ENCODE results near the gene CDYL2. TPM values are rescaled to one million over a fixed set of nuclear protein-coding genes. Genes with fewer than 3 reads are reported as not detected.
A peak's percentile ranks its signal among the peaks of the same experiment; 100 is the strongest.

The CDYL2 gene
- total RNA-seq, 2 donors from 2014 or later, result 26.3 to 40.3 TPM

- H3K4me1 Mint-ChIP-seq, result peaks cover 20% of the 10 kb centered on the region
- no peaks in the 10 kb centered on the region for H3K36me3 Mint-ChIP-seq (ENCODE audit: low read depth)
- no peak for ATAC-seq (replicated peaks)
- no peak overlapping the region for H3K4me3 Mint-ChIP-seq
- no peaks in the 10 kb centered on the region for H3K27me3 Mint-ChIP-seq
- peaks cover 12% of the 10 kb centered on the region for H3K9me3 Mint-ChIP-seq
- peak overlapping the region; percentile 57 for H3K27ac Mint-ChIP-seq
Observed at GRCh38 chr16:80671281-80671849, 133.0 kb downstream of the CDYL2 start.

DNA sequence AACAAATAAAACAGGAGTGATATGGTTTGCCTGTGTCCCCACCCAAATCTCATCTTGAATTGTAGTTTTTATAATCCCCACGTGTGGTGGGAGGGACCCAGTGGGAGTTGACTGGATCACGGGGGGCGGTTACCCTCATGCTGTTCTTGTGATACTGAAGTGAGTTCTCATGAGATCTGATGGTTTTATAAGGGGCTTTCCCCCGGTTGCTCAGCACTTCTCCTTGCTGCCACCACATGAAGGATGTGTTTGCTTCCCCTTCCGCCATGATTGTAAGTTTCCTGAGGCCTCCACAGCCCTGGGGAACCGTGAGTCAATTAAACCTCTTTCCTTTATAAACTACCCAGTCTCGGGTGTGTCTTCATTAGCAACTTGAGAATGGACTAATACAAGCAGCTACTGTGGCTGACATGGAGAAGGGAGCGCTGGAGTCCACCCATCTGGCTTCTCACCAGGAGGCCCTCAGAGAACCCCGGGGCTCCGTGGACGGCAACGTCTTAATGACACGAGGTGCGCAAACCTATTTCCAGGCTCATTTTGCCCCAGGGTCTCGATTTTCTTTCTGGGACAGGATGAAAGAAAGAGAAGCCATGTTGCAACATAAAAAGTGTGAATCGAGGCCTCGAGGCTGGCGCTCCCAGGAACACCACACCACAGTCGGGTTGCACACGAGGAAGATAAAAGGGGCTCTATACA is 134.1 kb downstream of the CDYL2 start:
- peaks cover 15% of the 10 kb centered on the region for H3K4me1 Mint-ChIP-seq
- no peaks in the 10 kb centered on the region for H3K27me3 Mint-ChIP-seq
- H3K9me3 Mint-ChIP-seq, result peaks cover 12% of the 10 kb centered on the region
- peak overlapping the region; percentile 57 for H3K27ac Mint-ChIP-seq
- no peak overlapping the region for H3K4me3 Mint-ChIP-seq
- ATAC-seq (replicated peaks), result peak; percentile 90
- no peaks in the 10 kb centered on the region for H3K36me3 Mint-ChIP-seq (ENCODE audit: low read depth)

- Mint-ChIP-seq H3K36me3 (ENCODE audit: low read depth) (no peaks in the 10 kb centered on the region), H3K27me3 (no peaks in the 10 kb centered on the region), H3K4me1 (peaks cover 15% of the 10 kb centered on the region), H3K9me3 (peaks cover 12% of the 10 kb centered on the region), H3K27ac (peak overlapping the region; percentile 57), H3K4me3 (no peak overlapping the region)
- ATAC-seq (replicated peaks), result no peak
Observed at GRCh38 chr16:80669673-80670072, 134.7 kb downstream of the CDYL2 start.

- Mint-ChIP-seq H3K36me3 (ENCODE audit: low read depth) (no peaks in the 10 kb centered on the region), H3K27me3 (no peaks in the 10 kb centered on the region), H3K4me3 (no peak overlapping the region), H3K4me1 (peaks cover 15% of the 10 kb centered on the region), H3K9me3 (peaks cover 12% of the 10 kb centered on the region), H3K27ac (no peak overlapping the region)
- no peak for ATAC-seq (replicated peaks)
Observed at GRCh38 chr16:80667925-80668324, 136.5 kb downstream of the CDYL2 start.

DNA sequence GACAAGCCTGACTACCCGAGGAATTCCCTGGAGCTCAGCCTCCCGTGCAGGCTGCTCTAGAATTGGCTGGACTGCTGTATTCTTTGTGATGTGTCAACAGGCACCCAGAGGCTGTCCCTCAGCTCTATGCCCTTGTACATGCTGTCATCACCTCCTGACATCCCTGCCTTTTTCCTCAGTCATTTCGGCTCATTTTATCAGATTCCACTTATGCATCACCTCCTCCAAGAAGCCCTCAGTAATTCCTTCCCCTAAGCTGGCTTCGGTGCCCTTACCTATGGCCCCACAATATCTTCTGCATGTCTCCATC is 137.2 kb downstream of the CDYL2 start:
- Mint-ChIP-seq H3K4me3 (no peak overlapping the region), H3K9me3 (peaks cover 12% of the 10 kb centered on the region), H3K36me3 (ENCODE audit: low read depth) (no peaks in the 10 kb centered on the region), H3K27me3 (no peaks in the 10 kb centered on the region), H3K4me1 (peaks cover 11% of the 10 kb centered on the region), H3K27ac (no peak overlapping the region)
- no peak for ATAC-seq (replicated peaks)

DNA sequence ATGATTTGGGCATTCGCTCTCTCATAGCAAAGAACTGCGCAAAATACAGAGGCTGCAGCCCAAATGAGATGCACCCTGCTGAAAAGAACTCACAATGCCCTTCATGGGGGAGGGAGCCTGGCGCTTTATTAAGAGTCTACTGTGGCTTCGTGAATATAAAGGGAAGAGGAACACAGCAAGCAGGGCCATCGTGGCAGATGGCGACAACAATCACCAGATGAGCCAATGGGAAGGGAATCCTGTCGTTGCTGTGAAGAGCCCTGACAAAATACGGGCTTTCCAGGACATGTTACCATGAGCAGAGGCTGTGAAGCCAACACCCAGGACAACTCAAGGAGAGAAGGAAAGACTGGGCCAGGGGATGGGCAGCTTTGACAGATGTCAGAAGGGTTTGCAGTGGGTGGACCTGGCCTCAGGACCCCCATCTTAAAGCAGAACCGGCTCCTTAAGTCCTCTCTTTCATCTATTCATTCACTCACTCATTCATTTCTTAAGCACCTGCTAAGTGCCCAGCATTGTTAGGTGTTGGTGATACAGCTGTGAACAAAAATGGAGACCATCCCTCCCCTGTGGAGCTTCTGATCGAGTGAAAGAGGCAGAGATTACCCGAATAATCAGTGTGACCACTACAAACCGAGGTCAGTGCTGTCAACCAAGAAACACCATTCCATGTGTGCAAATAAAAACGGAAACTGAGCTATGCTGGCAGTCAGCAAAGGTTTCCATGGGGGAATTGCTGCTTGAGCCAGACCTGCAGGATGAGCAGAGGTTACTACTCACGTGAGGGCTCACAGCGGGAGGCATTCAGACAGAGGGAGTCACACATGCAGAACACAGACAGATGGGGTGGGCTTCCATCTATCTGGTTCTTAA is 137.8 kb downstream of the CDYL2 start:
- no peak overlapping the region for H3K27ac Mint-ChIP-seq
- no peaks in the 10 kb centered on the region for H3K36me3 Mint-ChIP-seq (ENCODE audit: low read depth)
- H3K4me1 Mint-ChIP-seq, result peaks cover 10% of the 10 kb centered on the region
- H3K4me3 Mint-ChIP-seq, result no peak overlapping the region
- H3K27me3 Mint-ChIP-seq, result no peaks in the 10 kb centered on the region
- H3K9me3 Mint-ChIP-seq, result peaks cover 12% of the 10 kb centered on the region
- no peak for ATAC-seq (replicated peaks)

DNA sequence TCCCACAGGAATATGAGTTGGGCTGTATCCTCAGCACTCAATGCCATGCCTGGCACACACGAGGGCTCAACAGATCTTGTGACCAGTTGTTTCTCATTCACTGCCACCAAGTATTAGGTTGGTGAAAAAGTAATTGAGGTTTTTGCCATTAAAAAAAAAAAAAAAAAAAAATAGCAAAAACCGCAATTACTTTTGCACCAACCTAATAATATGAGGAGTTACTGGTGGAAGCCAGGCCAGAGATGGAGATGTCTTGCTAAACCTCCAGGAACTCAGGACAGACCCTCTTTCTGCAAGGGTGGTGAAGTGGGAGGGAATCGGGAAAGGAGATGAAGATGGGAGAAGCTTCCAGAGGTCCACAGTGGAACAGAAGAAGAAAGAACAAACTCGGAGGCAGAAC is 139.0 kb downstream of the CDYL2 start:
- no peak for ATAC-seq (replicated peaks)
- no peak overlapping the region for H3K27ac Mint-ChIP-seq
- no peak overlapping the region for H3K4me3 Mint-ChIP-seq
- H3K36me3 Mint-ChIP-seq (ENCODE audit: low read depth), result no peaks in the 10 kb centered on the region
- H3K9me3 Mint-ChIP-seq, result peaks cover 8% of the 10 kb centered on the region
- H3K27me3 Mint-ChIP-seq, result no peaks in the 10 kb centered on the region
- peaks cover 6% of the 10 kb centered on the region for H3K4me1 Mint-ChIP-seq

GRCh38 chr16:80664786-80665185 is 139.6 kb downstream of the CDYL2 start:
- Mint-ChIP-seq H3K4me1 (peaks cover under 1% of the 10 kb centered on the region), H3K9me3 (peaks cover 8% of the 10 kb centered on the region), H3K27ac (no peak overlapping the region), H3K4me3 (no peak overlapping the region), H3K36me3 (ENCODE audit: low read depth) (no peaks in the 10 kb centered on the region), H3K27me3 (no peaks in the 10 kb centered on the region)
- ATAC-seq (replicated peaks), result no peak

- Mint-ChIP-seq H3K27ac (no peak overlapping the region), H3K36me3 (ENCODE audit: low read depth) (no peaks in the 10 kb centered on the region)
Observed at GRCh38 chr16:80664226-80664625, 140.2 kb downstream of the CDYL2 start.

GRCh38 chr16:80663078-80663477 is 141.3 kb downstream of the CDYL2 start:
- Mint-ChIP-seq H3K27me3 (no peaks in the 10 kb centered on the region), H3K36me3 (ENCODE audit: low read depth) (no peaks in the 10 kb centered on the region), H3K9me3 (peaks cover 8% of the 10 kb centered on the region), H3K27ac (no peak overlapping the region), H3K4me1 (no peaks in the 10 kb centered on the region), H3K4me3 (no peak overlapping the region)
- ATAC-seq (replicated peaks), result no peak

More at GRCh38 chr16:80664226-80664625, 140.2 kb downstream of the CDYL2 start:
- Mint-ChIP-seq H3K4me3 (no peak overlapping the region), H3K9me3 (peaks cover 8% of the 10 kb centered on the region), H3K4me1 (no peaks in the 10 kb centered on the region), H3K27me3 (no peaks in the 10 kb centered on the region)
- ATAC-seq (replicated peaks), result no peak

DNA sequence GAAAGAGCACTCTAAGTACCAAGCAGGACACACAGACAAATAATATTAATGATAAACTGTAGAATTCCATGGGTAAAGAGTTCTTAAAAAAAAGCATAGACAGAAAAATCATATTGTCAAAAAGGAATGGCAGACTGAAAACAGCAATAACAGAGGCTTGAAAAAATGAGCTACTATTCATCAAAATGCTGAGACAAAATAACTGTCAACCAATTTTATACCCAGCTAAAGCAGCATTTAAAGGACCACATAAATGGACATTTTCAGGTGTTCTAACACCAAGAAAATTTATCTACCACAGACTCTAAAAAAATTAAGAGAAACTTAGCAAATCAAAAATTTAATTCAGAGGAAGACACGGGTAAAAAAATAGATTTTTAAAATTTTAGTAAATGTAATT is 144.5 kb downstream of the CDYL2 start:
- H3K9me3 Mint-ChIP-seq, result peaks cover 8% of the 10 kb centered on the region
- no peak overlapping the region for H3K4me3 Mint-ChIP-seq
- no peaks in the 10 kb centered on the region for H3K27me3 Mint-ChIP-seq
- peaks cover 14% of the 10 kb centered on the region for H3K4me1 Mint-ChIP-seq
- H3K27ac Mint-ChIP-seq, result no peak overlapping the region
- no peaks in the 10 kb centered on the region for H3K36me3 Mint-ChIP-seq (ENCODE audit: low read depth)
- ATAC-seq (replicated peaks), result no peak

- ATAC-seq (replicated peaks), result peak; percentile 96
- Mint-ChIP-seq H3K4me1 (peaks cover 14% of the 10 kb centered on the region), H3K4me3 (peak overlapping the region; percentile 83), H3K27me3 (no peaks in the 10 kb centered on the region), H3K36me3 (ENCODE audit: low read depth) (no peaks in the 10 kb centered on the region), H3K9me3 (peaks cover 8% of the 10 kb centered on the region), H3K27ac (peak overlapping the region; percentile 91)
Observed at GRCh38 chr16:80656711-80657150, 147.7 kb downstream of the CDYL2 start.

GRCh38 chr16:80656161-80656560 is 148.2 kb downstream of the CDYL2 start:
- Mint-ChIP-seq H3K27me3 (no peaks in the 10 kb centered on the region), H3K27ac (peak overlapping the region; percentile 91), H3K36me3 (ENCODE audit: low read depth) (no peaks in the 10 kb centered on the region), H3K9me3 (peaks cover 8% of the 10 kb centered on the region), H3K4me3 (peak overlapping the region; percentile 83), H3K4me1 (peaks cover 14% of the 10 kb centered on the region)
- ATAC-seq (replicated peaks), result no peak

GRCh38 chr16:80655751-80656150 is 148.6 kb downstream of the CDYL2 start:
- Mint-ChIP-seq H3K27me3 (no peaks in the 10 kb centered on the region), H3K27ac (no peak overlapping the region), H3K4me1 (peaks cover 14% of the 10 kb centered on the region), H3K9me3 (peaks cover 8% of the 10 kb centered on the region), H3K36me3 (ENCODE audit: low read depth) (no peaks in the 10 kb centered on the region), H3K4me3 (peak overlapping the region; percentile 83)
- no peak for ATAC-seq (replicated peaks)
